A549 (cell line): ENCODE measurements around the gene TCN2.

ENCODE experiments used
- CEBPB ChIP-seq, 2 experiments: fragments of >200 bp in 1 of 2; sonication (Bioruptor Twin) in 1 of 2; formaldehyde crosslinking in 1 of 2; IDR thresholded peaks; 2 replicates each; pipeline ENCODE4 v1.6.1; 2012 to 2016
- CTCF ChIP-seq: fragments of >200 bp; sonication (Bioruptor Twin); formaldehyde crosslinking; IDR thresholded peaks from 3 replicates; pipeline ENCODE4 v1.5.1; 2016
- JUN ChIP-seq, 2 experiments: fragments of >200 bp; sonication (Bioruptor Twin); formaldehyde crosslinking; IDR thresholded peaks; 2 replicates in 1 of 2; 3 replicates in 1 of 2; pipeline ENCODE4 v1.6.1; 2016 to 2017
- MAZ ChIP-seq: fragments of 150-350 bp; IDR thresholded peaks from 2 replicates; pipeline ENCODE4 v1.6.1; 2014; ENCODE audit warnings: antibody characterized with exemption, low read depth, low read length, borderline replicate concordance
- MYC ChIP-seq: IDR thresholded peaks from 2 replicates; pipeline ENCODE4 v1.6.1; 2012; ENCODE audit warnings: mild to moderate bottlenecking, inconsistent platforms, low read length, improper control_type of control experiment, borderline replicate concordance
- NFE2L2 ChIP-seq: fragments of 150-350 bp; conservative IDR thresholded peaks from 2 replicates; pipeline ENCODE4 v1.6.1; 2014; ENCODE audit warnings: low read length
- NPAS2 ChIP-seq: fragments of 250-450 bp; sonication (Bioruptor Pico); IDR thresholded peaks from 2 replicates; pipeline ENCODE4 v1.8.0; 2022; ENCODE audit warnings: mild to moderate bottlenecking, moderate library complexity, borderline replicate concordance
- PHF8 ChIP-seq: fragments of 200-600 bp; sonication (generic); IDR thresholded peaks from 2 replicates; pipeline ENCODE4 v1.6.1; 2016; ENCODE audit warnings: low read depth, mild to moderate bottlenecking, antibody characterized with exemption, moderate library complexity, borderline replicate concordance
- POLR2A ChIP-seq: IDR thresholded peaks from 2 replicates; pipeline ENCODE4 v1.6.1; 2012; ENCODE audit warnings: mild to moderate bottlenecking, low read length
- POLR2AphosphoS2 ChIP-seq: conservative IDR thresholded peaks from 2 replicates; pipeline ENCODE4 v1.6.1; 2012; ENCODE audit warnings: low read length, improper control_type of control experiment, inconsistent platforms
- RAD21 ChIP-seq, 2 experiments: fragments of >200 bp in 1 of 2; sonication (Bioruptor Twin) in 1 of 2; formaldehyde crosslinking in 1 of 2; IDR thresholded peaks in 1 of 2; conservative IDR thresholded peaks in 1 of 2; 2 replicates in 1 of 2; 3 replicates in 1 of 2; pipeline ENCODE4 v1.6.1; 2012 to 2018; ENCODE audit warnings: inconsistent platforms in 1 of 2
- REST ChIP-seq: fragments of 200-600 bp; sonication (generic); IDR thresholded peaks from 2 replicates; pipeline ENCODE4 v1.6.1; 2016; ENCODE audit warnings: antibody characterized with exemption, mild to moderate bottlenecking, moderate library complexity
- ZFP36 ChIP-seq: fragments of 450-650 bp; IDR thresholded peaks from 2 replicates; pipeline ENCODE4 v1.6.1; 2014; ENCODE audit warnings: borderline replicate concordance; ENCODE audit not compliant: partially characterized antibody

GRCh38 chr22:30640361-30640760 lies 33.4 kb downstream of the TCN2 start:
- TF ChIP-seq NPAS2 (CRISPR knock-in tag) = no peak
- no peak for TF ChIP-seq CEBPB (IDR thresholded peaks at IDR 0.05)
- no peak for TF ChIP-seq POLR2A
- no peak for TF ChIP-seq CTCF
- TF ChIP-seq REST = no peak
- no peak for TF ChIP-seq MAZ
- TF ChIP-seq RAD21 (conservative IDR thresholded peaks at IDR 0.05 in 1 of 2, IDR thresholded peaks at IDR 0.05 in 1 of 2) = no peak
- no peak for TF ChIP-seq POLR2AphosphoS2
- TF ChIP-seq MYC = no peak
- no peak for TF ChIP-seq JUN (IDR thresholded peaks at IDR 0.05)
- no peak for TF ChIP-seq PHF8
- no peak for TF ChIP-seq ZFP36
- no peak for TF ChIP-seq NFE2L2
